AG09319 (cell line): ENCODE results near the gene FNDC3B.

ENCODE experiments used
- DNase-seq: peaks from one replicate; pipeline ENCODE4 v3.0.0-alpha.2; 2010; ENCODE audit warnings: low read depth; ENCODE audit errors: extremely low read depth
- CTCF ChIP-seq: IDR thresholded peaks from 2 replicates; pipeline ENCODE4 v1.5.1; 2011; ENCODE audit warnings: low read depth, mild to moderate bottlenecking, inconsistent platforms, low read length, moderate library complexity

Gene FNDC3B

GRCh38 chr3:172376881-172377280 is 337.5 kb downstream of the FNDC3B start:
- TF ChIP-seq CTCF = no peak
- DNase-seq = no peak

- TF ChIP-seq CTCF = no peak
- DNase-seq = no peak
Observed at GRCh38 chr3:172378439-172378838, 339.1 kb downstream of the FNDC3B start.

- no peak for DNase-seq
- no peak for TF ChIP-seq CTCF
Observed at GRCh38 chr3:172379372-172379771, 340.0 kb downstream of the FNDC3B start.

DNA sequence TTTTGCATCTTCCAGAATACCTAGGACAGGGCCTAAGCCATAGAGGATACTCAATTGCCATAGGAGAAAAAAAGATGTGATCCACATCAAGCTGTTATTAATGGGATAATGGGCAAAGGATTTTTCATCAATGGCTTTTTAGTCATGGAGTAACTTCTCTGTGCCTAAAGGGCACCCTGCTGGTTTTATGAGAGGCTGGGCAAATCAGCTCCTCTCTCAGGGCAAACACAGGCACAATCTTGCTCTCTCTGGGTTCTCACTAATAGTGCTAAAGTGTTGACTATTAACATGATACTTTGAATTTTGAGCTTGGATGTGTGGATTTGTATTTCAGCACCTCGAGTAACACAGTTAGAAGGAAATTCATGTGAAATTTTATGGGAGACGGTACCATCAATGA is 341.3 kb downstream of the FNDC3B start:
- no peak for TF ChIP-seq CTCF

GRCh38 chr3:172383306-172383796 is 344.0 kb downstream of the FNDC3B start:
- no peak for TF ChIP-seq CTCF
- DNase-seq = no peak

More for the DNA sequence above, 341.3 kb downstream of the FNDC3B start:
- no peak for DNase-seq

DNA sequence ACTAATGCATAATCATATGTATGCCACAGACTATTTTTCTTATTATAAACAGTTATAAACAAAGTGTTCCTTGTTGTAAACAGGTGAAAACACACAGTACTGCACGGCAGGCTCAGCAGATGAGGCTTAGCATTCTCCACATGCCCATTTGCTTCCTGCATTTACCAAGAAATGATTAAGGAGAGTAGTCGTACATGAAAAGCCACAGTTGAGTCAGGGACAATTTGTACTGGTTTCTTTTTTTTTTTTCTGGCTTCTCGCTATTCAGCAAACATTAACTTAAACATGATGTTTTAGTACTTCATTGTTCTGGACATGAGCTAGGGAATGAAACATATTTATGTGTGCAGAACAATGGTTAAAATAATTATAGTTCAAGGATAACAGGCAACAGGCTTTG is 345.5 kb downstream of the FNDC3B start:
- no peak for TF ChIP-seq CTCF
- DNase-seq = no peak

DNA sequence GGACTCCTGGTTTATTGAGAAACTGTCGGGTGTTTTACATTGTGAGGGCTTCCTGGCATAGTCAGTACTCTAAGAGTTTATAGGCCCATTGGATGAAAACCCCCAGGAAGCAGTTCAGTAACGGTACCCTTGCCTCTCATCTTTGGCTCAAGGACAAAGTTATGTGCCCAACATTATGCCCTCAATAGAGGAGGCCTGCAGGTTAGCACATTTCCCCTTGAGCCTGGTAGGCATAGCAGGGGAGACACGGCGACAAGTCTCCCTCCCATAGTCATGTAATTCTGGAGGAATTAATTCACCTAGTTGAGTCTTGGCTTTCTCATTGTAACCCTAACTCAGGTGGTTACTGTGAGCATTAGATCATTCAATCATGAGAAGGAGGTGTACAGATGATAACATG is 348.4 kb downstream of the FNDC3B start:
- no peak for TF ChIP-seq CTCF
- DNase-seq = no peak
